ENCODE data around the gene LEP. TPM values are rescaled to one million over a fixed set of nuclear protein-coding genes. Genes with fewer than 3 reads are reported as not detected.

Gene LEP
- total RNA-seq, 3 donors from 2014 or later = 0.09 to 0.22 TPM; not detected in 1

GRCh38 chr7:128214463-128214862 lies 26.6 kb upstream of the LEP start:
- TF ChIP-seq CTCF (IDR thresholded peaks at IDR 0.05) = no peak
- no peak overlapping the region for H3K4me3 ChIP-seq
- H3K4me1 ChIP-seq (ENCODE audit: low read depth) = no peaks in the 10 kb centered on the region
- no peak for ATAC-seq
- H3K36me3 ChIP-seq (ENCODE audit: low read depth) = no peaks in the 10 kb centered on the region
- no peaks in the 10 kb centered on the region for H3K9me3 ChIP-seq
- DNase-seq = no peak
- intact Hi-C loops (cut with DNase I, micrococcal nuclease) = loop anchor here (5.0 kb wide), 2 partner anchors 77 to 82 kb away; no protein-coding TSS in a partner anchor

GRCh38 chr7:128215281-128215680 lies 25.8 kb upstream of the LEP start:
- H3K4me1 ChIP-seq (ENCODE audit: low read depth) = no peaks in the 10 kb centered on the region
- no peaks in the 10 kb centered on the region for H3K36me3 ChIP-seq (ENCODE audit: low read depth)
- ATAC-seq (no peak), DNase-seq (no peak)
- H3K9me3 ChIP-seq = no peaks in the 10 kb centered on the region
- intact Hi-C loops (cut with DNase I, micrococcal nuclease) = no loop called here
- TF ChIP-seq CTCF (IDR thresholded peaks at IDR 0.05) = no peak
- no peak overlapping the region for H3K4me3 ChIP-seq

GRCh38 chr7:128215739-128216138 lies 25.3 kb upstream of the LEP start:
- Histone ChIP-seq H3K4me3 (no peak overlapping the region), H3K9me3 (no peaks in the 10 kb centered on the region), H3K36me3 (ENCODE audit: low read depth) (no peaks in the 10 kb centered on the region), H3K4me1 (ENCODE audit: low read depth) (no peaks in the 10 kb centered on the region)
- intact Hi-C loops (cut with DNase I, micrococcal nuclease) = no loop called here
- no peak for TF ChIP-seq CTCF (IDR thresholded peaks at IDR 0.05)
- DNase-seq (no peak), ATAC-seq (no peak)

GRCh38 chr7:128217030-128217805 lies 23.9 kb upstream of the LEP start:
- ATAC-seq = peak; percentile 30
- Histone ChIP-seq H3K36me3 (ENCODE audit: low read depth) (no peaks in the 10 kb centered on the region), H3K4me3 (no peak overlapping the region), H3K4me1 (ENCODE audit: low read depth) (no peaks in the 10 kb centered on the region), H3K9me3 (no peaks in the 10 kb centered on the region)
- no peak for TF ChIP-seq CTCF (IDR thresholded peaks at IDR 0.05)
- peak in 1 of 3 donors; percentile 69 for DNase-seq
- intact Hi-C loops (cut with DNase I, micrococcal nuclease) = no loop called here

GRCh38 chr7:128217967-128218652 lies 23.0 kb upstream of the LEP start:
- Histone ChIP-seq H3K9me3 (no peaks in the 10 kb centered on the region), H3K36me3 (ENCODE audit: low read depth) (no peaks in the 10 kb centered on the region), H3K4me3 (no peak overlapping the region), H3K4me1 (ENCODE audit: low read depth) (no peaks in the 10 kb centered on the region)
- intact Hi-C loops (cut with DNase I, micrococcal nuclease) = no loop called here
- ATAC-seq (no peak), DNase-seq (no peak)
- TF ChIP-seq CTCF (IDR thresholded peaks at IDR 0.05) = no peak

Measured in mucosa of descending colon (tissue), 3 donors.